Measurements from ENCODE around the gene VAMP3.
A peak's percentile ranks its signal among the peaks of the same experiment; 100 is the strongest.

VAMP3 gene, protein sequence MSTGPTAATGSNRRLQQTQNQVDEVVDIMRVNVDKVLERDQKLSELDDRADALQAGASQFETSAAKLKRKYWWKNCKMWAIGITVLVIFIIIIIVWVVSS

DNA sequence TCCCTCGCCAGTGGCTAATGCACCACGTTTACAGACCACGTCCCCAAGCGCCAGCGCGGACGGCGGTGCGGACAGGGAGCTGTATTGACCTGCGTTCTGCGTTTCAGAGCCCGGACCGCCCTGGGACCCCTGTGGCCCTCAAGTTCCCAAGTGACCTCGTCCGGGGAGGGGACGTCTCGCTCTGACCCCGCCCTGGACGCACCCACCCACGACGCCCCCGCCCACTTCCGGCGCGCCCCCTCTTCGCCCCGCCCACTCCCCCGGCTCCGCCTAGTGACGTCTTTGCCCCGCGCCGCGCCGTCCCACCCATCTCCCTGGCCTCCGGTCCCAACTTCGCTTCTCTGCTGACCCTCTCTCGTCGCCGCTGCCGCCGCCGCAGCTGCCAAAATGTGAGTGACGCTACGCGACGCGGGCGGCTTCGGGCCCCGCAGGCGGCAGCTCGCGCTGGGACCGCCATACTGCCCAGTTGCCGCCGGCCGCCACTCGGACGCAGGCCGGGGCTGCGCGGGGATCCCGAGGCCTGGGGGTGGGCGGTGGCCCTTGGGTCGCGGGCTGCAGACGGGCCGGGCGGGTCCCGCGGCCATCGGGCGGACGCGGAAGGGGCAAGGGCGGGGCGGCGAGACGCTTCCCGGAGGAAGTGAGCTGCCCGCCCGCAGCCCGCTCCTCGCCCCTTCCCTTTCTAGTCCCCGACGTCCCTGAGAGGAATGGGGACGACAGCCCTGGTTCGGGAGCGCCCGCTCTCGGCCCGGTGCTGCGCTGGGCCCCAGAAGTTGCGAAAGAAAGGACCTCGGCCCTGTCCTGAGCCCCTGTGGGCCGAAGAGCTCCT, at the start of gene VAMP3:
TSS of gene VAMP3 (plus strand) at position 300 of the 826 bp plus-strand sequence. CDS start at position 388, 88 bp downstream.
- TF ChIP-seq, protein P1, sequence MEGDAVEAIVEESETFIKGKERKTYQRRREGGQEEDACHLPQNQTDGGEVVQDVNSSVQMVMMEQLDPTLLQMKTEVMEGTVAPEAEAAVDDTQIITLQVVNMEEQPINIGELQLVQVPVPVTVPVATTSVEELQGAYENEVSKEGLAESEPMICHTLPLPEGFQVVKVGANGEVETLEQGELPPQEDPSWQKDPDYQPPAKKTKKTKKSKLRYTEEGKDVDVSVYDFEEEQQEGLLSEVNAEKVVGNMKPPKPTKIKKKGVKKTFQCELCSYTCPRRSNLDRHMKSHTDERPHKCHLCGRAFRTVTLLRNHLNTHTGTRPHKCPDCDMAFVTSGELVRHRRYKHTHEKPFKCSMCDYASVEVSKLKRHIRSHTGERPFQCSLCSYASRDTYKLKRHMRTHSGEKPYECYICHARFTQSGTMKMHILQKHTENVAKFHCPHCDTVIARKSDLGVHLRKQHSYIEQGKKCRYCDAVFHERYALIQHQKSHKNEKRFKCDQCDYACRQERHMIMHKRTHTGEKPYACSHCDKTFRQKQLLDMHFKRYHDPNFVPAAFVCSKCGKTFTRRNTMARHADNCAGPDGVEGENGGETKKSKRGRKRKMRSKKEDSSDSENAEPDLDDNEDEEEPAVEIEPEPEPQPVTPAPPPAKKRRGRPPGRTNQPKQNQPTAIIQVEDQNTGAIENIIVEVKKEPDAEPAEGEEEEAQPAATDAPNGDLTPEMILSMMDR (conservative IDR thresholded peaks at IDR 0.05): no peak
- peak; percentile 94 for TF ChIP-seq ZFX (IDR thresholded peaks at IDR 0.05)
- peak within 1 kb of the TSS; percentile 79 for H3K27ac ChIP-seq

DNA sequence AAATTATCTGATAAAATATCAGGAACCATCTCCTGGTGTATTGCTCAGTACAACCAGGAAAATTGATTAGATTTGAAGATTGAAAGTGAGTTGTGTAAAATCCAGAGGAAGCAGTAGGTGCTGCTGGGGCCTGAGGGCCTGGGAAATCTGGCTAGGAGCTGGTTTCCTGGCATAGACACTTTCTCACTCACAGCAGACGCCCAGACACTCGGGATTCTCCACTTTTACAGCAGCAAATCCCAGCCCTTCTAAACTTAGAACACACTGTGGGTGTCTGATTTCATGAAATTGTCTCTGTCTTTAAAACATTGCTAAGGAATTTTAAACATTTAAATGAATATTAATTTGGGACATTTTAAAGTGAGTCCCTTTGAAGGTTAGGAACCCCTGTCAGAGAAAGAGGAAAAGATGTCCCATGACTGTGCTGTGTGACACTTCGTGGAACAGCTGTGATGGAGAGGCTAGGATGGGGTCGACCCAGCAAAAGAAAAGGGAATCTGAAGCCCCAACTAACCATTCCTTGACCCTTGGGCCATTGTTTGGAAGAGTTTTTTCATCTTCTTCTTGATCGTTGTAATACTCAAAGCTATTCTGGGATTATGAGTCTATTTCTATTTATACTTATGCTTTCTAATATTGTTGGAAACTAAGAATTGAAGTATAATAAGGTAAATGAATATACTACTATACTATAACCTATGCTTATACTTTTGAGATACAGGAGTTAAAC, 49.0 kb upstream of the VAMP3 start:
- TF ChIP-seq, protein P1 (conservative IDR thresholded peaks at IDR 0.05): no peak
- TF ChIP-seq ZFX (IDR thresholded peaks at IDR 0.05): no peak
- H3K27ac ChIP-seq: no peak overlapping the region

DNA sequence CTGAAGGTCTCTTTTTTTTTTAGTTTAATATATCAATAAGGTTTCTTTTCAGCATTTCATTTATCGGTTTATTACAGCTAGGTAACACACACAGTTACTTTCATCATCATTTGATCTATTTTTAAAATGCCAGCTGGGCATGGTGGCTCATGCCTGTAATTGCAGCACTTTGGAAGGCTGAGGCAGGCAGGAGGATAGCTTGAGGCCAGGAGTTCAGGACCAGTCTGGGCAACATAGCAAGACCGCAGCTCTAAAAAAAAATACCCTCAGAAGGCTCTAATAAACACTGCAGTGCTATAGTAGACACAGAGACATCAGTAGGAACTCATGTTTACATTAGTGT, 48.5 kb upstream of the VAMP3 start:
- no peak overlapping the region for H3K27ac ChIP-seq
- no peak for TF ChIP-seq ZFX (IDR thresholded peaks at IDR 0.05)
- TF ChIP-seq, protein P1 (conservative IDR thresholded peaks at IDR 0.05): no peak

DNA sequence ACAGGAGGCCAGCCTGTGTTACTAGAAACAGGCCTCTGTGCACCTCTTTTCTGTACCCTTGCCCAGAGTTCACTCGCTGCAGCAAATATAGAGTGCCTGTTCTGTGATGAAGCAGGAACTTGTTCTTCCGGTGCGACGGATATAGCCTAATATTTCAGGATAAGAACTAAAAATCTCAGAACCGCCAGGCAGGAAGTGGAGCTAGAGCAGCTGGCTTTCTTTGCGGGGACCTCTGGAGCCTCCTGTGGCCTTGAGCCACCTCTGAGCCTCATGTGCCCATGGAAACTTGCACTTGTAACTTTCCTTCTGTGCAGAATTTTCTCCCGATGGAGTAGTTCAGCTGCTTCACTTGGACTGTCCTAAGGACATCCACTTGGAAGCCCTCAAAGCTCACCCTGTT, 44.5 kb upstream of the VAMP3 start:
- peak overlapping the region; percentile 26 for H3K27ac ChIP-seq
- TF ChIP-seq, protein P1 (conservative IDR thresholded peaks at IDR 0.05): no peak
- no peak for TF ChIP-seq ZFX (IDR thresholded peaks at IDR 0.05)

DNA sequence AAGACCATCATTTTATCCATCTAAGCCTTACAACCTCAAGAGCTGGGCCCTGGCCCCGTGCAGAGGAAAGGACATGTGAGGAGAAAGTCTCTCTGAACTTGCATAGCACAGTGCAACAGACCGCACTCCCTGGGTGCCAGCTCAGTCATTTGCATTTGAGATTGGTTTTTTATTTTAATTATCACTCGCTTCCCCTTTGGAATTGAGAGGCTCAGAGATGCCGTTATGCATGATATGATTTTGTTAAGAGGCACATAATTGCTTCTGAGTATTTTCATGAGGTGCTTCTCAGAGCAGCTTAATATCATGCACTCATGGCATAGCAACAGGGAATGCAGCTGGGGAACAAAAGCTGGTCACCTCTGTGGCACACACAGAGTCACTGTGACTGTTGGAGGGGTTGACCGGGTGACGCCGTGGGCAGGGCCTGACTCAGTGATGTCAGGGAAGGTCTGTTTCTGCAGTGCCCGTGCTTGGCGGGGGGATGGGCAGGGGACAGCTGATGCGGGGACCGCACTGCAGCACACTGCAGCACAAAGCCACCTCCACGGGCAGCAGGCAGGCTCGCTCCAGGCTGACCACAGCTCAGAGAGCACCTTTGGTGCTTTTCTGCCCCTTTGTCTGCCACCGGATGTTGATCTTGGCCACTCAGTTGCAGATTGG, 43.2 kb upstream of the VAMP3 start:
- no peak overlapping the region for H3K27ac ChIP-seq
- TF ChIP-seq, protein P1 (conservative IDR thresholded peaks at IDR 0.05): no peak
- TF ChIP-seq ZFX (IDR thresholded peaks at IDR 0.05): no peak

DNA sequence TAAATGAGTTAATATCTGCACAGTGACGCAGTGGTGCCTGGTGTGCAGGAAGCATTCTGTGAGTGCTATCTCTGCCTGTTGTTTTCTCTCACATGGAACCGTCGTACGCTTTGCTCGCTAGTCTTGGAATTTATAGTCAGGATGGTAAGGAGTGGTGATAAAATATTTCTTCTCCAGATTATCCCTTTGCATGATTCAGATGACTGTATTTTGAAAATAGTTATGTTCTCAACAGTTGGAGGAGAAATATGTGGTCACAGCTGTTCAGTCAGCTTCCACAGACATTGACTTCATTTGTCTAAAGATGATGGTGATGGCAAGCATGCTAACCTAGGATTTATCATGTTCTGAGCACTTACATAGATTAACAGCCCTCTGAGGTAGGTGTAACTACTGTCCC, 41.3 kb upstream of the VAMP3 start:
- no peak for TF ChIP-seq ZFX (IDR thresholded peaks at IDR 0.05)
- TF ChIP-seq, protein P1 (conservative IDR thresholded peaks at IDR 0.05): no peak
- H3K27ac ChIP-seq: no peak overlapping the region

All from C4-2B (cell line).